ENCODE results near the gene LRBA. TPM values are rescaled to one million over a fixed set of nuclear protein-coding genes. Genes with fewer than 3 reads are reported as not detected.
"Not testable (repeated sequence)": the region's sequence is repeated elsewhere in the genome, so short reads cannot be mapped to it uniquely, and the experiment has no call there.

Gene LRBA
- total and polyA plus RNA-seq, 8 donors: 43.3 to 62.5 (median 52.3) TPM

- Histone ChIP-seq H3K27me3 (no peaks in the 10 kb centered on the region), H3K4me3 (no peak overlapping the region), H3K4me1 (no peaks in the 10 kb centered on the region), H3K9me3 (no peaks in the 10 kb centered on the region), H3K27ac (no peak overlapping the region), H3K36me3 (no peaks in the 10 kb centered on the region)
- DNase-seq: no peak
- TF ChIP-seq, protein P1, sequence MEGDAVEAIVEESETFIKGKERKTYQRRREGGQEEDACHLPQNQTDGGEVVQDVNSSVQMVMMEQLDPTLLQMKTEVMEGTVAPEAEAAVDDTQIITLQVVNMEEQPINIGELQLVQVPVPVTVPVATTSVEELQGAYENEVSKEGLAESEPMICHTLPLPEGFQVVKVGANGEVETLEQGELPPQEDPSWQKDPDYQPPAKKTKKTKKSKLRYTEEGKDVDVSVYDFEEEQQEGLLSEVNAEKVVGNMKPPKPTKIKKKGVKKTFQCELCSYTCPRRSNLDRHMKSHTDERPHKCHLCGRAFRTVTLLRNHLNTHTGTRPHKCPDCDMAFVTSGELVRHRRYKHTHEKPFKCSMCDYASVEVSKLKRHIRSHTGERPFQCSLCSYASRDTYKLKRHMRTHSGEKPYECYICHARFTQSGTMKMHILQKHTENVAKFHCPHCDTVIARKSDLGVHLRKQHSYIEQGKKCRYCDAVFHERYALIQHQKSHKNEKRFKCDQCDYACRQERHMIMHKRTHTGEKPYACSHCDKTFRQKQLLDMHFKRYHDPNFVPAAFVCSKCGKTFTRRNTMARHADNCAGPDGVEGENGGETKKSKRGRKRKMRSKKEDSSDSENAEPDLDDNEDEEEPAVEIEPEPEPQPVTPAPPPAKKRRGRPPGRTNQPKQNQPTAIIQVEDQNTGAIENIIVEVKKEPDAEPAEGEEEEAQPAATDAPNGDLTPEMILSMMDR (IDR thresholded peaks at IDR 0.05): no peak
- no peak for ATAC-seq
- intact Hi-C loops (cut with DNase I): no loop called here
These were observed 500.4 kb downstream of the LRBA start for GRCh38 chr4:150514709-150515108.

DNA sequence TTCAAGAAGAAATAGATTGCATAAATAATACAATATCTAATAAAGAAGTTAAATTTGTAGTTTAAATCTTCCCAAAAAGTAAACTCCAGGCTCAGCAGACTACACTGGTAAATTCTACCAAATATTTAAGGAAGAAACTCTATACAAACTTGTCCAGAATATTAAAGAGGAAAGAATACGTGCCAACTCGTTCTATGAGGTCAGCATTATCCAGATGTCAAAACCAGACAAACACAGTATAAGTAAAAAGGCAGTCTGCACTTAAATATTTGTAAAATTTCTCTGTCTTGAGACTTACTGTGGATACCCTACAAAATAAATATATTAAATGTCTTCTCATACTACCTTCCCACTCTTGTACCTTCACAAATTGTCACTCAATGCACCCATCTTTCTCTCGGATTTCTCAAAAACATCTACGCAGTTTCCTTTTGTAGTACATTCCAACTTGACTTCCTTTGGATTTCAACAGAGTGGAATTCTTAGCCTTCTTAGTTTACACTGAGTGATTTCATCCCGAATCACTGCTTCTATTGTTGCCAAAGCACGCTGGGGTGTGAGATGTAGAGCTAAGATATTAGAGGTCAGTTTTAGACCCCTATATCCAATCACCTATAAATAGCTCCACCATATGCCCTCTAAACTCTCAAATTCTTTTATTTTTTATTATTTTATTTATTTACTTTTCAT, 504.8 kb downstream of the LRBA start:
- intact Hi-C loops (cut with DNase I): no loop called here
- Histone ChIP-seq H3K4me3 (no peak overlapping the region), H3K27ac (peak overlapping the region; percentile 37 to 54), H3K27me3 (no peaks in the 10 kb centered on the region), H3K9me3 (peaks cover 0 to 3% of the 10 kb centered on the region in 2 donors), H3K36me3 (no peaks in the 10 kb centered on the region), H3K4me1 (no peaks in the 10 kb centered on the region)
- peak in 1 of 4 donors; percentile 7 for DNase-seq
- peak; percentile 34 for ATAC-seq
- TF ChIP-seq, protein P1 (IDR thresholded peaks at IDR 0.05): no peak

DNA sequence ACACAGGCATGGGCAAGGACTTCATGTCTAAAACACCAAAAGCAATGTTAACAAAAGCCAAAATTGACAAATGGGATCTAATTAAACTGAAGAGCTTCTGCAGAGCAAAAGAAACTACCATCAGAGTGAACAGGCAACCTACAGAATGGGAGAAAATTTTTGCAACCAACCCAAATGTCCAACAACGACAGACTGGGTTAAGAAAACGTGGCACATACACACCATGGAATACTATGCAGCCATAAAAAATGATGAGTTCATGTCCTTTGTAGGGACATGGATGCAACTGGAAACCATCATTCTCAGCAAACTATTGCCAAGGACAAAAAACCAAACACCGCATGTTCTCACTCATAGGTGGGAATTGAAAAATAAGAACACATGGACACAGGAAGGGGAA, 507.4 kb downstream of the LRBA start:
- H3K27ac ChIP-seq; H3K36me3 ChIP-seq; H3K4me3 ChIP-seq; H3K27me3 ChIP-seq; ATAC-seq; intact Hi-C loops (cut with DNase I); DNase-seq; H3K9me3 ChIP-seq; H3K4me1 ChIP-seq: not testable (repeated sequence)

- no peak for DNase-seq
- Histone ChIP-seq H3K36me3 (no peaks in the 10 kb centered on the region), H3K27ac (no peak overlapping the region), H3K4me3 (no peak overlapping the region), H3K9me3 (no peaks in the 10 kb centered on the region), H3K4me1 (no peaks in the 10 kb centered on the region), H3K27me3 (no peaks in the 10 kb centered on the region)
- ATAC-seq: no peak
- intact Hi-C loops (cut with DNase I): no loop called here
- TF ChIP-seq, protein P1 (IDR thresholded peaks at IDR 0.05): no peak
These were observed 513.1 kb downstream of the LRBA start for GRCh38 chr4:150501983-150502382.

- Histone ChIP-seq H3K27me3 (no peaks in the 10 kb centered on the region), H3K27ac (no peak overlapping the region), H3K36me3 (no peaks in the 10 kb centered on the region), H3K9me3 (no peaks in the 10 kb centered on the region), H3K4me1 (no peaks in the 10 kb centered on the region), H3K4me3 (no peak overlapping the region)
- ATAC-seq (peak; percentile 66), DNase-seq (peak in 1 of 4 donors; percentile 12)
- intact Hi-C loops (cut with DNase I): no loop called here
- TF ChIP-seq, protein P1 (IDR thresholded peaks at IDR 0.05): no peak
These were observed 513.9 kb downstream of the LRBA start for GRCh38 chr4:150501009-150501727.
